Chondrocyte (in vitro differentiated cells): Measurements from ENCODE around the gene RCOR2. TPM values are rescaled to one million over a fixed set of nuclear protein-coding genes. Genes with fewer than 3 reads are reported as not detected.

Source experiments
- DNase-seq: peaks from one replicate; pipeline ENCODE4 v3.0.0; 2021; ENCODE audit warnings: mixed read lengths, low spot score
- H3K27ac Mint-ChIP-seq: one replicate; pipeline ENCODE4 v1.8.0; 2021; ENCODE audit warnings: mild to moderate bottlenecking, moderate library complexity, mixed read lengths; ENCODE audit not compliant: unreplicated experiment
- H3K27me3 Mint-ChIP-seq: 2 replicates; pipeline ENCODE4 v1.8.0; 2021; ENCODE audit warnings: low read depth, mixed read lengths
- H3K36me3 Mint-ChIP-seq: 2 replicates; pipeline ENCODE4 v1.8.0; 2021; ENCODE audit warnings: low read depth, mixed read lengths
- H3K4me1 Mint-ChIP-seq: 2 replicates; pipeline ENCODE4 v1.8.0; 2021; ENCODE audit warnings: low read depth, mild to moderate bottlenecking, mixed read lengths
- H3K4me3 Mint-ChIP-seq: one replicate; pipeline ENCODE4 v1.8.0; 2021; ENCODE audit warnings: mild to moderate bottlenecking, moderate library complexity, mixed read lengths; ENCODE audit not compliant: unreplicated experiment
- H3K9me3 Mint-ChIP-seq: 2 replicates; pipeline ENCODE4 v1.8.0; 2021; ENCODE audit warnings: low read depth, mixed read lengths
- CTCF ChIP-seq: fragments of 200-600 bp; sonication (generic); IDR thresholded peaks from 2 replicates; pipeline ENCODE4 v1.5.0; 2021; ENCODE audit warnings: antibody characterized with exemption, mild to moderate bottlenecking, moderate library complexity
- total RNA-seq: library from RNA; stranded (reverse); gene quantifications from 3 replicates; pipeline ENCODE4 v1.2.1, GENCODE V29; 2021

The RCOR2 gene
- total RNA-seq, 1 donor from 2014 or later, result 2.7 TPM

- no peak overlapping the region for H3K27ac Mint-ChIP-seq
- H3K36me3 Mint-ChIP-seq, result no peaks in the 10 kb centered on the region
- DNase-seq, result no peak
- TF ChIP-seq CTCF, result no peak
- H3K4me3 Mint-ChIP-seq, result no peak overlapping the region
- H3K27me3 Mint-ChIP-seq, result no peaks in the 10 kb centered on the region
- H3K4me1 Mint-ChIP-seq, result peaks cover 57% of the 10 kb centered on the region
- H3K9me3 Mint-ChIP-seq, result no peaks in the 10 kb centered on the region
These were observed 41.4 kb downstream of the RCOR2 start for GRCh38 chr11:63875506-63876065.

- Mint-ChIP-seq H3K27me3 (no peaks in the 10 kb centered on the region), H3K4me1 (peaks cover 53% of the 10 kb centered on the region), H3K4me3 (no peak overlapping the region), H3K9me3 (no peaks in the 10 kb centered on the region), H3K27ac (no peak overlapping the region), H3K36me3 (no peaks in the 10 kb centered on the region)
- no peak for TF ChIP-seq CTCF
- no peak for DNase-seq
These were observed 42.5 kb downstream of the RCOR2 start for GRCh38 chr11:63874511-63874910.

- TF ChIP-seq CTCF, result no peak
- Mint-ChIP-seq H3K27me3 (no peaks in the 10 kb centered on the region), H3K36me3 (peaks cover under 1% of the 10 kb centered on the region), H3K4me1 (peaks cover 51% of the 10 kb centered on the region), H3K27ac (peak overlapping the region; percentile 63), H3K4me3 (no peak overlapping the region), H3K9me3 (no peaks in the 10 kb centered on the region)
- DNase-seq, result no peak
These were observed 43.7 kb downstream of the RCOR2 start for GRCh38 chr11:63873311-63873710.

- H3K27me3 Mint-ChIP-seq, result no peaks in the 10 kb centered on the region
- no peak for TF ChIP-seq CTCF
- H3K36me3 Mint-ChIP-seq, result peaks cover 1% of the 10 kb centered on the region
- DNase-seq, result no peak
- no peak overlapping the region for H3K4me3 Mint-ChIP-seq
- peak overlapping the region; percentile 87 for H3K27ac Mint-ChIP-seq
- peaks cover 50% of the 10 kb centered on the region for H3K4me1 Mint-ChIP-seq
- H3K9me3 Mint-ChIP-seq, result no peaks in the 10 kb centered on the region
These were observed 44.2 kb downstream of the RCOR2 start for GRCh38 chr11:63872800-63873197.

- DNase-seq, result no peak
- no peaks in the 10 kb centered on the region for H3K9me3 Mint-ChIP-seq
- H3K27ac Mint-ChIP-seq, result peak overlapping the region; percentile 87
- peak; percentile 76 for TF ChIP-seq CTCF
- H3K36me3 Mint-ChIP-seq, result peaks cover 1% of the 10 kb centered on the region
- peaks cover 50% of the 10 kb centered on the region for H3K4me1 Mint-ChIP-seq
- H3K27me3 Mint-ChIP-seq, result no peaks in the 10 kb centered on the region
- H3K4me3 Mint-ChIP-seq, result no peak overlapping the region
These were observed 44.8 kb downstream of the RCOR2 start for GRCh38 chr11:63871962-63872799.
